GM12878 (cell line): ENCODE data around the gene SDHAF1.

Source experiments
- CHD4 ChIP-seq: fragments of 200-600 bp; sonication (generic); IDR thresholded peaks from 2 replicates; pipeline ENCODE4 v1.6.1; 2016; ENCODE audit warnings: mild to moderate bottlenecking
- NR2C1 ChIP-seq: fragments of 450-650 bp; IDR thresholded peaks from 2 replicates; pipeline ENCODE4 v1.6.1; 2017; ENCODE audit warnings: antibody characterized with exemption, mild to moderate bottlenecking, moderate library complexity
- SP1 ChIP-seq: IDR thresholded peaks from one replicate; pipeline ENCODE4 v1.6.1; 2011; ENCODE audit warnings: low read depth, low read length
- ZNF384 ChIP-seq: IDR thresholded peaks from 2 replicates; pipeline ENCODE4 v1.6.1; 2012; ENCODE audit warnings: low read depth, mild to moderate bottlenecking, low read length, improper control_type of control experiment, borderline replicate concordance
- TF ChIP-seq, protein P1 (sequence below), 3 experiments: IDR thresholded peaks in 2 of 3; conservative IDR thresholded peaks in 1 of 3; 2 replicates each; pipeline ENCODE4 v1.5.1; 2011; ENCODE audit warnings: low read depth in 3 of 3, low read length in 3 of 3, mild to moderate bottlenecking in 3 of 3, control low read depth in 2 of 3, moderate library complexity in 2 of 3, inconsistent platforms in 1 of 3, mixed read lengths in 1 of 3; ENCODE audit not compliant: control insufficient read depth in 2 of 3, insufficient read depth in 1 of 3; ENCODE audit errors: extremely low read depth in 1 of 3
- TF ChIP-seq, protein P2 (sequence below): IDR thresholded peaks from 2 replicates; pipeline ENCODE4 v1.6.1; 2012; ENCODE audit warnings: improper control_type of control experiment, low read depth, low read length; ENCODE audit not compliant: insufficient replicate concordance
- TF ChIP-seq, protein P3 (sequence below): IDR thresholded peaks from 2 replicates; pipeline ENCODE4 v1.6.1; 2011; ENCODE audit warnings: mild to moderate bottlenecking, low read depth, low read length, moderate library complexity; ENCODE audit not compliant: insufficient replicate concordance
- TF ChIP-seq, protein P4 (sequence below): IDR thresholded peaks from 2 replicates; pipeline ENCODE4 v1.6.1; 2011; ENCODE audit warnings: low read depth, low read length, improper control_type of control experiment, borderline replicate concordance

DNA sequence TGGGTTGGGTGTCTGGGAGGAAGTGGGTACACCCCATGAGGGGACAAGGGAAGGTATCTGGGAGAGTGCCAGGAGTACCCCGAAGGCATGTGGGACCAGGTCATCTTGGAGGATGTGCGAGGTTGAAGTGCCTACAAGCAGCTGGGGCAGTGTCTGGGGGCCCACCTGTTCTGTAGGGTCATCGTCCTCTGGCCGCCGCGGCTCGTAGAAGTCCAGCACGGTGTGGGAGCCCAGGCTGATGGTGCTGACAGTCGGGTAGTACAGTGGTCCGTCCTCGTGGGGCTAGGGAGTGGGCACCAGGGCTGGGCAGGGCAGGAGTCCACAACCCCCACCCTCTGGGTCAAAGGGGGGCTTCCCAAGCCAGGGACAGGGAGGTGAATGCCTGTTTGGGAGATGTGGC is 15.4 kb downstream of the SDHAF1 start:
- TF ChIP-seq NR2C1 (no peak), SP1 (no peak), ZNF384 (no peak), CHD4 (no peak)
- TF ChIP-seq, protein P1, sequence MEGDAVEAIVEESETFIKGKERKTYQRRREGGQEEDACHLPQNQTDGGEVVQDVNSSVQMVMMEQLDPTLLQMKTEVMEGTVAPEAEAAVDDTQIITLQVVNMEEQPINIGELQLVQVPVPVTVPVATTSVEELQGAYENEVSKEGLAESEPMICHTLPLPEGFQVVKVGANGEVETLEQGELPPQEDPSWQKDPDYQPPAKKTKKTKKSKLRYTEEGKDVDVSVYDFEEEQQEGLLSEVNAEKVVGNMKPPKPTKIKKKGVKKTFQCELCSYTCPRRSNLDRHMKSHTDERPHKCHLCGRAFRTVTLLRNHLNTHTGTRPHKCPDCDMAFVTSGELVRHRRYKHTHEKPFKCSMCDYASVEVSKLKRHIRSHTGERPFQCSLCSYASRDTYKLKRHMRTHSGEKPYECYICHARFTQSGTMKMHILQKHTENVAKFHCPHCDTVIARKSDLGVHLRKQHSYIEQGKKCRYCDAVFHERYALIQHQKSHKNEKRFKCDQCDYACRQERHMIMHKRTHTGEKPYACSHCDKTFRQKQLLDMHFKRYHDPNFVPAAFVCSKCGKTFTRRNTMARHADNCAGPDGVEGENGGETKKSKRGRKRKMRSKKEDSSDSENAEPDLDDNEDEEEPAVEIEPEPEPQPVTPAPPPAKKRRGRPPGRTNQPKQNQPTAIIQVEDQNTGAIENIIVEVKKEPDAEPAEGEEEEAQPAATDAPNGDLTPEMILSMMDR (IDR thresholded peaks at IDR 0.05 in 2 of 3, conservative IDR thresholded peaks at IDR 0.05 in 1 of 3; ENCODE audit: control insufficient read depth in 2 of 3, extremely low read depth in 1 of 3, insufficient read depth in 1 of 3, low read depth in 3 of 3, low read length in 3 of 3): no peak
- TF ChIP-seq, protein P2, sequence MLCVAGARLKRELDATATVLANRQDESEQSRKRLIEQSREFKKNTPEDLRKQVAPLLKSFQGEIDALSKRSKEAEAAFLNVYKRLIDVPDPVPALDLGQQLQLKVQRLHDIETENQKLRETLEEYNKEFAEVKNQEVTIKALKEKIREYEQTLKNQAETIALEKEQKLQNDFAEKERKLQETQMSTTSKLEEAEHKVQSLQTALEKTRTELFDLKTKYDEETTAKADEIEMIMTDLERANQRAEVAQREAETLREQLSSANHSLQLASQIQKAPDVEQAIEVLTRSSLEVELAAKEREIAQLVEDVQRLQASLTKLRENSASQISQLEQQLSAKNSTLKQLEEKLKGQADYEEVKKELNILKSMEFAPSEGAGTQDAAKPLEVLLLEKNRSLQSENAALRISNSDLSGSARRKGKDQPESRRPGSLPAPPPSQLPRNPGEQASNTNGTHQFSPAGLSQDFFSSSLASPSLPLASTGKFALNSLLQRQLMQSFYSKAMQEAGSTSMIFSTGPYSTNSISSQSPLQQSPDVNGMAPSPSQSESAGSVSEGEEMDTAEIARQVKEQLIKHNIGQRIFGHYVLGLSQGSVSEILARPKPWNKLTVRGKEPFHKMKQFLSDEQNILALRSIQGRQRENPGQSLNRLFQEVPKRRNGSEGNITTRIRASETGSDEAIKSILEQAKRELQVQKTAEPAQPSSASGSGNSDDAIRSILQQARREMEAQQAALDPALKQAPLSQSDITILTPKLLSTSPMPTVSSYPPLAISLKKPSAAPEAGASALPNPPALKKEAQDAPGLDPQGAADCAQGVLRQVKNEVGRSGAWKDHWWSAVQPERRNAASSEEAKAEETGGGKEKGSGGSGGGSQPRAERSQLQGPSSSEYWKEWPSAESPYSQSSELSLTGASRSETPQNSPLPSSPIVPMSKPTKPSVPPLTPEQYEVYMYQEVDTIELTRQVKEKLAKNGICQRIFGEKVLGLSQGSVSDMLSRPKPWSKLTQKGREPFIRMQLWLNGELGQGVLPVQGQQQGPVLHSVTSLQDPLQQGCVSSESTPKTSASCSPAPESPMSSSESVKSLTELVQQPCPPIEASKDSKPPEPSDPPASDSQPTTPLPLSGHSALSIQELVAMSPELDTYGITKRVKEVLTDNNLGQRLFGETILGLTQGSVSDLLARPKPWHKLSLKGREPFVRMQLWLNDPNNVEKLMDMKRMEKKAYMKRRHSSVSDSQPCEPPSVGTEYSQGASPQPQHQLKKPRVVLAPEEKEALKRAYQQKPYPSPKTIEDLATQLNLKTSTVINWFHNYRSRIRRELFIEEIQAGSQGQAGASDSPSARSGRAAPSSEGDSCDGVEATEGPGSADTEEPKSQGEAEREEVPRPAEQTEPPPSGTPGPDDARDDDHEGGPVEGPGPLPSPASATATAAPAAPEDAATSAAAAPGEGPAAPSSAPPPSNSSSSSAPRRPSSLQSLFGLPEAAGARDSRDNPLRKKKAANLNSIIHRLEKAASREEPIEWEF: no peak
- TF ChIP-seq, protein P3, sequence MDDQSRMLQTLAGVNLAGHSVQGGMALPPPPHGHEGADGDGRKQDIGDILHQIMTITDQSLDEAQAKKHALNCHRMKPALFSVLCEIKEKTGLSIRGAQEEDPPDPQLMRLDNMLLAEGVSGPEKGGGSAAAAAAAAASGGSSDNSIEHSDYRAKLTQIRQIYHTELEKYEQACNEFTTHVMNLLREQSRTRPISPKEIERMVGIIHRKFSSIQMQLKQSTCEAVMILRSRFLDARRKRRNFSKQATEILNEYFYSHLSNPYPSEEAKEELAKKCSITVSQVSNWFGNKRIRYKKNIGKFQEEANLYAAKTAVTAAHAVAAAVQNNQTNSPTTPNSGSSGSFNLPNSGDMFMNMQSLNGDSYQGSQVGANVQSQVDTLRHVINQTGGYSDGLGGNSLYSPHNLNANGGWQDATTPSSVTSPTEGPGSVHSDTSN: no peak
- TF ChIP-seq, protein P4, sequence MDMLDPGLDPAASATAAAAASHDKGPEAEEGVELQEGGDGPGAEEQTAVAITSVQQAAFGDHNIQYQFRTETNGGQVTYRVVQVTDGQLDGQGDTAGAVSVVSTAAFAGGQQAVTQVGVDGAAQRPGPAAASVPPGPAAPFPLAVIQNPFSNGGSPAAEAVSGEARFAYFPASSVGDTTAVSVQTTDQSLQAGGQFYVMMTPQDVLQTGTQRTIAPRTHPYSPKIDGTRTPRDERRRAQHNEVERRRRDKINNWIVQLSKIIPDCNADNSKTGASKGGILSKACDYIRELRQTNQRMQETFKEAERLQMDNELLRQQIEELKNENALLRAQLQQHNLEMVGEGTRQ: no peak
